WI38 (cell line): ENCODE measurements around the gene NR2F1-AS1.
A peak's percentile ranks its signal among the peaks of the same experiment; 100 is the strongest.

ENCODE experiments used
- H3K4me3 ChIP-seq: 2 replicates; pipeline ENCODE4 v1.5.1; 2011; ENCODE audit warnings: low read depth, mild to moderate bottlenecking, control low read depth, low read length
- TF ChIP-seq, protein P1 (sequence below): IDR thresholded peaks from 2 replicates; pipeline ENCODE4 v1.5.1; 2012; ENCODE audit warnings: low read depth, mild to moderate bottlenecking, control low read depth, low read length

Gene NR2F1-AS1

DNA sequence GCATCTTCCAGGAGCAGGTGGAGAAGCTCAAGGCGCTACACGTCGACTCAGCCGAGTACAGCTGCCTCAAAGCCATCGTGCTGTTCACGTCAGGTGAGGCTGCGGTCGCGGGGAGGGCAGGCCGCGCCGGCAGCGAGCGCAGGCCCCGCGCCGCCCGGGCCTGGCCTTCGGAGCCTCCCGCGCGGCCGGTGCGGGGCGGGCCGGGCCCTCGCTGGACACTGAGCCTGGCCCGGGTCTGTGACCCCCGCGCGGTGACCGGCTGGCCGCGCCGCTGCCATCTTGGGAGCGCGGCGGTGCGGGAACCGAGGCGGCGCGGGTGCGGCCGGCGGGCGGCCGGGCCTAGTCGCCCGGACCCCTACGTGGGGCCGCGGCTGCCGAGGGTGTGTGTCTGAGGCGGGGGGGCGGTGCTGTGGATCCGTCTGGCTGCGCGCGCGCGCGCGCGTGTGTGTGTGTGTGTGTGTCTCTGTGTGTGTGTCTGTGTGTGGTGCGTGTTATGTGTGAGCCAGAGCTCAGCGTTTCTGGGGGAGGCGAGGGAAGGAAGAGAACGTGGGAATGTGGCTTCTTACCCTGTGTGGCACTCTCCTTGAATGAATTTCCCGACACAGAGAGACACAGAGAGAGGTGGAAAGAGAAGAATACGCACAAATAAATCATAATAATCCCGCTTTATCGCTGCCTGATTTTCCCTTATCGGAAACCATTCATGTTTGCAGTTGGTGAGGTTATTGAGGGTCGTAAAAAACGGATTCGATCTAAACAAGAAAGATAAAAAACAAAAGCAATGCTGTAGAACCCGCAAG, 7.5 kb upstream of the NR2F1-AS1 start:
- TF ChIP-seq, protein P1, sequence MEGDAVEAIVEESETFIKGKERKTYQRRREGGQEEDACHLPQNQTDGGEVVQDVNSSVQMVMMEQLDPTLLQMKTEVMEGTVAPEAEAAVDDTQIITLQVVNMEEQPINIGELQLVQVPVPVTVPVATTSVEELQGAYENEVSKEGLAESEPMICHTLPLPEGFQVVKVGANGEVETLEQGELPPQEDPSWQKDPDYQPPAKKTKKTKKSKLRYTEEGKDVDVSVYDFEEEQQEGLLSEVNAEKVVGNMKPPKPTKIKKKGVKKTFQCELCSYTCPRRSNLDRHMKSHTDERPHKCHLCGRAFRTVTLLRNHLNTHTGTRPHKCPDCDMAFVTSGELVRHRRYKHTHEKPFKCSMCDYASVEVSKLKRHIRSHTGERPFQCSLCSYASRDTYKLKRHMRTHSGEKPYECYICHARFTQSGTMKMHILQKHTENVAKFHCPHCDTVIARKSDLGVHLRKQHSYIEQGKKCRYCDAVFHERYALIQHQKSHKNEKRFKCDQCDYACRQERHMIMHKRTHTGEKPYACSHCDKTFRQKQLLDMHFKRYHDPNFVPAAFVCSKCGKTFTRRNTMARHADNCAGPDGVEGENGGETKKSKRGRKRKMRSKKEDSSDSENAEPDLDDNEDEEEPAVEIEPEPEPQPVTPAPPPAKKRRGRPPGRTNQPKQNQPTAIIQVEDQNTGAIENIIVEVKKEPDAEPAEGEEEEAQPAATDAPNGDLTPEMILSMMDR: no peak
- peak overlapping the region; percentile 92 for H3K4me3 ChIP-seq

DNA sequence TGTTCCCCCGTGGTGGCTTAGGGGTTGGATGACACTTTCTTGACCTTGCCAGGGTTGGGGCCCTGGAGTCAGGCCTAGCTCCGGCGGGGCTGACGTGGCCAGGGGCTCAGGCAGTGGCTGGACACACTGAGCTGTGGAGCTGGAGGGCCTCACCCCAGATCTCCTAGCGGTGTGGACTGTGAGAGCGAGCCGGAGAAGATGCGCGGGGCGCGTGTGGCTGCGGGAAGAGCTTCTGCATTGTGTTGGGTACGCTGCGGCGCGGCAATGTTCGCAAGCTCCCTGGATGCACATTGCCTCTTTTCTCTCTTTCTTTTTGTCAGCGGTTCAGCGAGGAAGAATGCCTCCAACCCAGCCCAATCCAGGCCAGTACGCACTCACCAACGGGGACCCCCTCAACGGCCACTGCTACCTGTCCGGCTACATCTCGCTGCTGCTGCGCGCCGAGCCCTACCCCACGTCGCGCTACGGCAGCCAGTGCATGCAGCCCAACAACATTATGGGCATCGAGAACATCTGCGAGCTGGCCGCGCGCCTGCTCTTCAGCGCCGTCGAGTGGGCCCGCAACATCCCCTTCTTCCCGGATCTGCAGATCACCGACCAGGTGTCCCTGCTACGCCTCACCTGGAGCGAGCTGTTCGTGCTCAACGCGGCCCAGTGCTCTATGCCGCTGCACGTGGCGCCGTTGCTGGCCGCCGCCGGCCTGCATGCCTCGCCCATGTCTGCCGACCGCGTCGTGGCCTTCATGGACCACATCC, 6.8 kb upstream of the NR2F1-AS1 start:
- TF ChIP-seq, protein P1: no peak
- H3K4me3 ChIP-seq: peak overlapping the region; percentile 92

DNA sequence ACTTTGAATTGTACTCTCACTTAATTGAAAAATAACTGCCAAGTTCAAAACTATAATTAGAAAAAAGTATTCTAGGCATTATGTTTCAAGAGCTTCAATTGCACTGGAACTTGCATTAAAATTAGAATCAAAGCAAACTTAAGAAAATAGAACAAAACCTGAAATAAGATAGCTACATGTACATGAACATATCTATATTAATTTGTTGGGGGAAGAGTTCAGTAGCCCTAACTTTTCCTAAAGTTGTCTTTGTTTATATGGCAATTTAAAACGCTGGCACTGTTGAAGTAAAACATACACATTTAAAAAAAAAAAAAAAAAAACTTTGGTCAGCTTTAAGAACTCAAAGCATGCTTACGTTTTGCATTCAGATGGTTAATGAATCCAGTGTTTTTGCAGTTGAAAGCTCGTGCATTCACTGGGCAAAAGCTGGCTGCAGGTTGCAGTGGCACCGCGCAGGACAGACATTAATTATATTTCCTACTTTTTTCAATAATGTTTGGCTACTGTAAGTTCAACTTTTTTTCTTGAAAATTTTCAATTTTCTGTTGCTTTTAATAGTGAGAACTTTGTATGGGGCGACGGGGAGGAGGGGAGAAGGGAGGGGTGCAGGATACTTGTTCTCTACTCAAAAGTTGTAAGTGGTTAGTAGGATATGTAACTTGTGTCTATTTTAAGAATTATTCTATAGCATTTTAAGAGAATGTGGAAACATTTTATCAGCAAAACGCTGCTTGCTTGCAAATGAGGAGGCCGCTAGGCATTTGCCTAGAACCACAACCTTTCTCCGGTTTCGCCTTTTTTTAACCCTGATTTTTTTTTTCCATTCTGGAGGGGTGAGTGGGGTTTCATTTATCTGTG, 5.9 kb upstream of the NR2F1-AS1 start:
- H3K4me3 ChIP-seq: peak overlapping the region; percentile 92
- TF ChIP-seq, protein P1: no peak

DNA sequence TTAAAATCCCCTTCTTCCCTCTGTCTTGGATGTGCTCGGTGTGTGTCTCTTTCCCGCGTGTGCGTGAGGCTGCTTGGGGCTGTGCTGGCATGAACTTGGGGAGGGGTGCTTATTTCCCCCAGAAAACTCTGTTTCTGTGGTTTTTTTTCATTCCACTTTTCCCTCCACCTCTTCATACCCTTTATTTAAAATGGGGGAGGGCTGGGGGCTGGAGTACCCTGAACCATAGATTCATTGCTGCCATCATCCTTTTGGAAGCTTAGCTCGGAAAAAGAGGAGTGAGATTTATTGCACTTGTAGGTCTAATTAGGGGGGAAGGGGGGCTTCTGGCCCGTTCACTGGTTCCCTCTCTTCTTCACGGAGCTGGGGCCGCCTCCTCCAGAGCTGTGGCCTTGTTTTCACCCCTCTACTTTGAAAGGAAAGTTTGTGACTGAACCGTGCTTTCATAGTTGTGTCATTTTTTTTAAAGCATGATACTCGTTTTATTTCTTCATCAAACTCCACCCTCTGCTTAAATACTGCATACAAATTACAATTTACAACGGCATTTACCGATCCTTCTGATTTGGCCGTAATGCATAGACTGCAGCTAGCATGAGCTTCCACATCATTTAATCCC, 4.9 kb upstream of the NR2F1-AS1 start:
- peak overlapping the region; percentile 92 for H3K4me3 ChIP-seq
- TF ChIP-seq, protein P1: no peak

DNA sequence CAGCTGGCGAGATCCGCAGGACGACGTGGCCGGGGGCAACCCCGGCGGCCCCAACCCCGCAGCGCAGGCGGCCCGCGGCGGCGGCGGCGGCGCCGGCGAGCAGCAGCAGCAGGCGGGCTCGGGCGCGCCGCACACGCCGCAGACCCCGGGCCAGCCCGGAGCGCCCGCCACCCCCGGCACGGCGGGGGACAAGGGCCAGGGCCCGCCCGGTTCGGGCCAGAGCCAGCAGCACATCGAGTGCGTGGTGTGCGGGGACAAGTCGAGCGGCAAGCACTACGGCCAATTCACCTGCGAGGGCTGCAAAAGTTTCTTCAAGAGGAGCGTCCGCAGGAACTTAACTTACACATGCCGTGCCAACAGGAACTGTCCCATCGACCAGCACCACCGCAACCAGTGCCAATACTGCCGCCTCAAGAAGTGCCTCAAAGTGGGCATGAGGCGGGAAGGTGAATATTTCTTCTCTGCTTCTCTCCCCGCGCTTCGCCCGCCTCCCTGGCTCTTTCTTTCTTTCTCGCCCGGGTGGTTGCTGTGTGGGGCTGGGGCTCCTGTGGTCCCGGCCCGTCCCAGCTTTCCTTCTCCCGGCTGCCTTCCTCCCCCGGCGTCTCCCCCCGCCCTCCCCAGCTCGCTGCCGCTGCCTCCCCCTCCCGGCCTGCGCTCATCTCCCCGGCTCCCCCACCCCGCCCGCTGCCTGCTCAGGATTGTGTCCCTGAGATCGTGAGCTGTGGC, 4.2 kb upstream of the NR2F1-AS1 start:
- peak overlapping the region; percentile 92 for H3K4me3 ChIP-seq
- TF ChIP-seq, protein P1: no peak

DNA sequence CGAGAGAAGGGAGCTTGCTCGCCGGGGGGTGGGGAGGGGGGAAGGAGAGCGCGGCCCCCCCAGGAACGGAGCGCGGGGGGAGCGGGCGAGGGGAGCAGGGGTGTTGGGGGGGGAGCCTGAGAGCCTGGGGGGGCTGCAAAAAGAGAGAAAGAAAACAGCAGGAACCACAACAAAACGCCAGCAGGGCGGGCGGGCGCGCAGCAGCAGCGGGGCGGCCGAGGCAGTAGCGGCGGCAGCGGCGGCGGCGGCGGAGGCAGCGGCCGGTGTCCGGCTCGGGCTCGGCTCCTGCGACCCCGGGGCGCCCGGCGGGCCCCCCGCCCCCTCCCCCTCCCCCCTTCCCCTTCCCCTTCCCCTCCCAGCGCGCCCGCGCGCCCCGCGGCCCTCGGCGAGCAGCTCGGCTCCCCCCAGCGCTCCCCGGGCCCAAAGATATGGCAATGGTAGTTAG, 3.6 kb upstream of the NR2F1-AS1 start:
- peak overlapping the region; percentile 92 for H3K4me3 ChIP-seq
- TF ChIP-seq, protein P1: no peak
